Umbilical cord (tissue), 2 donors: ENCODE measurements around the gene NUP50. TPM values are rescaled to one million over a fixed set of nuclear protein-coding genes. Genes with fewer than 3 reads are reported as not detected.
"Not testable (repeated sequence)": the region's sequence is repeated elsewhere in the genome, so short reads cannot be mapped to it uniquely, and the experiment has no call there.

Experiments used
- DNase-seq: peaks from one replicate; pipeline ENCODE4 v3.0.0-alpha.2; 2015; ENCODE audit warnings: low spot score
- total RNA-seq: library from RNA; depleted of rRNA; stranded (reverse); fragments of >200 nt; gene quantifications from one replicate; pipeline ENCODE4 v1.2.3, GENCODE V29; 2014; ENCODE audit warnings: low replicate concordance; ENCODE audit not compliant: insufficient read depth

Gene NUP50
- total RNA-seq, 1 donor from 2014 or later: 43.6 TPM

GRCh38 chr22:45159652-45160462 is 3.9 kb upstream of the NUP50 start:
- peak; percentile 24 for DNase-seq

GRCh38 chr22:45162531-45162930 is 1.2 kb upstream of the NUP50 start:
- no peak for DNase-seq

GRCh38 chr22:45163099-45163450 is 650 bp upstream of the NUP50 start:
- peak; percentile 23 for DNase-seq

GRCh38 chr22:45164270-45165088 is 754 bp downstream of the NUP50 start:
- DNase-seq: peak; percentile 20

GRCh38 chr22:45166932-45167331 is 3.2 kb downstream of the NUP50 start:
- no peak for DNase-seq

GRCh38 chr22:45169591-45170466 is 6.1 kb downstream of the NUP50 start:
- no peak for DNase-seq

GRCh38 chr22:45171830-45172229 is 8.1 kb downstream of the NUP50 start:
- no peak for DNase-seq

GRCh38 chr22:45172881-45173585 is 9.3 kb downstream of the NUP50 start:
- DNase-seq: no peak

- no peak for DNase-seq
Measured at GRCh38 chr22:45179276-45180049, 15.7 kb downstream of the NUP50 start.

- DNase-seq: no peak
Measured at GRCh38 chr22:45180146-45180679, 16.5 kb downstream of the NUP50 start.

- no peak for DNase-seq
Measured at GRCh38 chr22:45181240-45181639, 17.5 kb downstream of the NUP50 start.

GRCh38 chr22:45181766-45182165 is 18.0 kb downstream of the NUP50 start:
- DNase-seq: no peak

- DNase-seq: no peak
Measured at GRCh38 chr22:45183974-45184373, 20.2 kb downstream of the NUP50 start.

GRCh38 chr22:45185718-45186514 is 22.2 kb downstream of the NUP50 start:
- DNase-seq: no peak

- no peak for DNase-seq
Measured at GRCh38 chr22:45187891-45188290, 24.2 kb downstream of the NUP50 start.

- DNase-seq: no peak
Measured at GRCh38 chr22:45188779-45189178, 25.1 kb downstream of the NUP50 start.

GRCh38 chr22:45190202-45190872 is 26.6 kb downstream of the NUP50 start:
- DNase-seq: no peak

- not testable (repeated sequence) for DNase-seq
Measured at GRCh38 chr22:45191746-45192145, 28.0 kb downstream of the NUP50 start.

- no peak for DNase-seq
Measured at GRCh38 chr22:45192701-45193187, 29.0 kb downstream of the NUP50 start.
